Measurements from ENCODE around the gene HCN4. TPM values are rescaled to one million over a fixed set of nuclear protein-coding genes. Genes with fewer than 3 reads are reported as not detected.
"Not testable (repeated sequence)": the region's sequence is repeated elsewhere in the genome, so short reads cannot be mapped to it uniquely, and the experiment has no call there.

Gene HCN4
- total RNA-seq, 1 experiment from 2014 or later, result not detected

DNA sequence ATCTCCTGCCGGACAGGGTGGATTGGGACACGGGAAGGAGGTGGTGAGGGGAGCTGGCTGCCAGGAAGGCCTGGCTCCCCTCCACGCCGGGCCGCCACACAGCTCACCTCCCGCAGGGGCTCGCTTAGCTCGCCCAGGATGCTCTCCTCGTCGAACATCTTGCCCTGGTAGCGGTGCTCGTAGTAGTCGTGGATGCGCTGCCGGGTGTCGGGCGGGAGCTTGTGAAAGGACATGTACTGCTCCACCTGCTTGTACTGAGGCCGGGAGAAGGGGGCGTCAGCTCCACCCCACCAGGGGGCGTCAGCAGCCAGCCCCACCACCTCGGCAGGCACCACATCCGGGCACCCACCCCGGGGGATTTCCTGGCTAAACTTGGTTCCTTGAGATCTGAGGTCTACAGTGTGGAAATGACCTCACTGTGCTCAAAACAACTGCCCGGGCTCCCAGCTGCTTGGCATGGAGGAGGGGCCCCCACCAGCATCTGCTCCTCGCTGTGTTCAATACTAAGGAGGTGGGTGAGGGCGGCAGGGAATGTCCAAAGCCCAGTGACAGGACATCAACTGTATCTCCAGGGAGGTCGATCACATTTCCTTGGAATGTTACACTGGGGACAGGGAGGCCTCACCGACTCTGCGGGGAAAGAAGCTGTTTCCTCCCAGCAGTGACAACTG, 43.4 kb downstream of the HCN4 start:
- DNase-seq (ENCODE audit: low read depth), result no peak

DNA sequence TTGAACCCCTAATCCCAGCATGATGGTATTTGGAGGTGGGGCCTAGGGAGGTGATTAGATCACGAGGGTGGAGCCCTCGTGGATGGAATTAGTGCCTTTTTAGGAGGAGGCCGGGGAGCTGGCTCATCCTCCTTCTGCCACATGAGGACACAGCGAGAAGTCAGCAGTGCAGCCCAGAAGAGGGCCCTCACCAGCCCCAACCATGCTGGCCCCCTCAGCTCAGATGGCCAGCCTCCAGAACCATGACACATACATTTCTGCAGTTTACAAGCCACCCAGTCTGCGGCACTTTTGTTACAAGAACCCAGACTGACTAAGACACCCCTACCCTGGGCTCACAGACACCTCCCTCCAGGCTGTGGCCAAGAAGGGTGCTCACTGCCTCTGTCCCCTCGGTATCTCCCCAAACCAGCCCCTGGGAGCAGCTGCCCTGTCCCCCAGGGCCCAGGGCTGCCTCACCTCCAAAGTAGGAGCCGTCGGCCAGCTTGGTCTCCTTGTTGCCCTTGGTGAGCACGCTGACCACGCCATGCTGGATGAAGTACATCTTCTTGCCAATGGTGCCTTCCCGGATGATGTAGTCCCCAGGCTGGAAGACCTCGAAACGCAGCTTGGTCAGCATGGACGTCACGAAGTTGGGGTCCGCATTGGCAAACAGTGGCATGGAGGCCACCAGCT, 44.1 kb downstream of the HCN4 start:
- DNase-seq (ENCODE audit: low read depth), result no peak

DNA sequence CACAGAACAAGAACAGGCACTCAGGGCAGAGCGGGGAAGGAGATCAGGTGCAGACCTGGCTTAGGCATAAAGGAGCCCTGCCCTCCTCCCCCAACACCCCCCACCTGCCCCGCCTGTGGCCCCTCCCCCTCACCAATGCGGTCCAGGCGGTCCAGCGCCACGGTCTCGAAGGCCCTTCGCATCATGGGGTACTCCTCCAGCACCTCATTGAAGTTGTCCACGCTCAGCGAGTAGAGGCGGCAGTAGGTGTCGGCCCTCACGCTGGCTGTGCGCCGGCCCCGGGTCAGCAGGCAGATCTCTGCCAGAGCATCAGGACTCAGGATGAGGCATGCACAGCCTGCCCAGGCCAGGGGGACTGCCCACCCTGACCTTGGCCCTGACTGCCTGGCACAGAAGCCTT, 44.8 kb downstream of the HCN4 start:
- DNase-seq (ENCODE audit: low read depth), result no peak

DNA sequence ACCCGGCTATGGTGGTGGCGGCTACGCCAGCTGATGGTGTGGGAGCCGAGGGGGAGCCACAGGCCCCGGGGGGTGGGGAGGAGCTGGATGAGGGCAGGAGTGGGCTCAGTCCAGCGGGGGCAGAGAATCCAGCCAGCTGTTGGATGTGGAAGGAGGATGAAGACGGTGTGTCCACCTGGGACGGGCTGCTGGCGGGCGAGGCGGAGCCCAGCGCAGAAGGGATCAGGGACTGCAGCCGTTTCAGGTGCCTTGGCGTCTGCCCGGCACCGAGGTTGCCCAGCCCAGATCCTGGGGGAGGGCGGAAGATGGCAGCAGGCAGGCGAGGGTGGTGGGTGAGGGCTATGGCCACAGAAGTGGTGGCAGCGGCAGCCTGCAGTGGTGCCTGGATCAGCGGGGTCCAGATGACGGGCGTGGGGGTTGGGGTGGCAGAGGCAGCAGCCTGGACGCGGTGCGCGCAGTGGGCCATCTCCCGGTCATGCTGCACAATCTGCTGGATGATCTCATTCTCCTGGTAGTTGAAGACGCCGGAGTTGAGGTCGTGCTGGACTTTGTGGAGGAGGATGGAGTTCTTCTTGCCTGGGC, 45.3 kb downstream of the HCN4 start:
- DNase-seq (ENCODE audit: low read depth), result no peak

DNA sequence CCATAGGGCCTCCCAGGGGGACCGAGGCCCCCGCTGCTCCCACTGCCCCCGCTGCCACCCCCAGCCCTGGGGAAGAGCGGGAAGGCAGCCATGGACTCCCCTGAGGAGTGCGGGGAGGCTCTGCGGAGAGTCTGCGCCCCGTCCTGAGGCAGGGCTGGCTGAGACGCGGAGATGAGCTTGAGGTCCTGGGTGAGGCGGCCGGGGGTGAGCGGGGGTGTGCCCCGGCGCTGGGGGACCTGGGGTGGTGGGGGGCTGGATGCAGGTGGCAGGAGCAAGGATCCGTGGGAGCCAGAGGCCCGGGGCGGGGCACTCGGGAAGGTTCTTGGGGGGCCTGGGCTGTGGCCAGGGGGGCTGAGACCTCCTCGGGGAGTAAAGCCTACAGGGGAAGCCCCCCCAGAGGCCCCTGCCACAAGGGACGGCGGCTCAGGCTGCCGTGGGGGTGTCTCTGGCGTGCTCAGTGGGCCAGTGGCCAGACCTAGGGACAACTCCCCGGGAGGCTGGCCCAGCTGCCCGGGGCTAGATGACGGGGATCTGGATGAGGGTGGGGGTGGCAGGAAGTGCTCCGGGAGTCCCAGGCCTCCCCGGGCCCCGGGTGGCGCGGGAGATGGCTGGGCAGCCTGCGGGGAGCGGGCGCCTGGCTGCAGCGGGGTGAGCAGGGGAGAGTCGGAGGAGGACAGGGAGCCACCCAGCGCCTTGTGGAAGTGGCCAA, 45.9 kb downstream of the HCN4 start:
- peak; percentile 15 for DNase-seq (ENCODE audit: low read depth)

DNA sequence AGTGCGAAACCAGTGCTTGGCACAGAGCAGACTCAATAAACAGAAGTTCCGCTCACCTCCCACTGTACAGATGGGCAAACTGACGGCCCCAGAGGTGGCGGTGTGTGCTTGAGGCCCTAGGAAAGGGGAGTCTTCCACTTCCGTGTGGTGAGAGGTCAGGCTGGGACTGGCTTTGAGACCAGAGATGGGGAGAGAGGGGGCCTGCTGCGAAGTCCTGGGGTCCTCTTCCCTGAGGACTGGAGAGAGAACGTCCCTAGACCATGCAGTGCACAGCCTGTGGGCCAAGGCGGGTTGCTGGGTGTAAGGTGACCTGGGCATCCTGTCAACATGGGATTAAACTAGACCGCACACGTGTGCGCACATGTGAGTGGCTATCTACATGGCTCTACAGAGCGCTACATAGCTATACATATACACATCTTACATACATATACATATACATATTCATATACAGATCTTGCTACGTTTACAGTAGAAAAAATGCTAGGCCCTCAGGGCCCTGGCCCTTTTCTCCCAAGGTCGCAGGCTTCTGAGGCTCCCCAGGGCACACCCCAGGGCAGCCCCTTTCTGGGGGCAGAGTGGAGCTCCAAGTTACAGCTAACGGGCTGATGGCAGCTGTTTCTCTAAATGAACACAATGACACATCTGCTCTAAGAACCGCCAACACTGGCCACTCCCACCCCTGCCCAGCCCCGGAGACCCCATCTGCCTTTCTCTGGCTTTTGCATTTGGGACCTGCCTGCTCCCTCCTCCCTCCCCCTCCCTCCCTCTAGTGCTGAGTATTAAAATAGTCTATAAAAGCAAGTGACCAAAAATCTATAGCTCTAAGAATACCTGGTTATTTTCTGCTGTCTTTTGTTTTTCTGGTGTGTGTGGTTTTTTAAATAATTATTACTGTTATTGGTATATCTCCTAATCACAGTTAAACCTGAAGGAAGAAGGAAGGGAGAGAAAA, 47.0 kb downstream of the HCN4 start:
- no peak for DNase-seq (ENCODE audit: low read depth)

DNA sequence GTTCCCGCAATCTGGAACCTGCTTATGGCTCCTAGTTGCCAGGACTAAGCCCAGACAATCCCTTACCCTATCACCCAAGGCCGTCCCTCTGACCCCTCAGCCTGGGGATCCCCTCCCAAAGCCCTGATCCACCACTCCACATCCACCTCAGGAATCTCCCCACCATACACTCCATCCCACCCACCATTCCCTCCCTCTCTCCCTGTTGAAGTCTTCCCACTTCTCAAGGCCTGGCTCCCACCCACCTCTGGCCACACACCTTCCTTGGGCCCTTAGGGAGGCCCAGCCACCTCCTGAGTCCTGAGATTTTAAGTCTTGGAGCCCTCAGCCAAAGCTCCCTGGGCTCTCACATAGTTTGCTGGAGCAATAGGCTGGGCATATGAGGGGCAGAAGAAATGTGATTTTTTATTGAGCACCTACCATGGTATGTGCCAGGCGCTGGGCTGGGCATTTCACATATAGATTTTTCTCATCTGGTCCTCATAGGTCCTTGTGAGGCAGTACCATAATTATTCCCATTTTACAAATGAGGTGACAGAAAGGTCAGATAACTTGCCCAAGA, 48.1 kb downstream of the HCN4 start:
- DNase-seq (ENCODE audit: low read depth), result no peak

DNA sequence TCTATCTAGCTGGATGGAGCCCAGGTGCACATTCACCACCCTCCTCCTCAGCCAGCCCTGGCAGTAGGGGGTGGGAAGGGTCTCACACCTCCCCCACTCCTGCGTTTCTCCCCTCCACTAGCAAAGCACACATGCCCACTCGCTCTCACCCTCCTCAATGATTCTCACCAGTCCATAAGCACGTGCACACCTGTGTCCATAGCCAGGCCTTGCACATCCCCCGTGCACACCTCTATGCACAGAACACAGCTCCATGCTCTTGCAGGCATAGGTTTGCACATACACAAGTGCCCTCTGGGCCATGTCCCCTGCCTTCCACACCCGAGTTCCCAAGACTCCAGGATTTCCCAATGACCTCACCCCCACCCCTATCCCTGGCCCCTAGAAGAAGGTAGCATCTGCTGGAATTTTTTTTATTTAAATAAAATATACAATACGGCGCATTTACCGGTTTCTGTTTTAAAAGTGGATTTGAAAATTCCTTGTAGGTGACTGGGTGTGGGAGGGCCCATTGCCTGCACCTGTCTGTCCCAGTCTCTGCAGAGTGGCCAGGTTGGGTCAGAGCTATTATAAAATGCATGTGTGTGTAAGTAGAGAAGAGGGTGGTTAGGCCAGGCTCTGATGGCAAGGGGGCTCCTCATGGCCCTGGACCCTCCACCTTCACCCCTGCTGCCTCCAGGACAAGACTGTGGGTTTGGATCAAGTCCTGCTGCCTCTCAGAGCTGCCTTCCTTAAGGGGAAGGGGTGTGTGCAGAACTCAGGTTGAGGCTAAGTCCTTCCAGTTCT, 49.1 kb downstream of the HCN4 start:
- DNase-seq (ENCODE audit: low read depth), result no peak

DNA sequence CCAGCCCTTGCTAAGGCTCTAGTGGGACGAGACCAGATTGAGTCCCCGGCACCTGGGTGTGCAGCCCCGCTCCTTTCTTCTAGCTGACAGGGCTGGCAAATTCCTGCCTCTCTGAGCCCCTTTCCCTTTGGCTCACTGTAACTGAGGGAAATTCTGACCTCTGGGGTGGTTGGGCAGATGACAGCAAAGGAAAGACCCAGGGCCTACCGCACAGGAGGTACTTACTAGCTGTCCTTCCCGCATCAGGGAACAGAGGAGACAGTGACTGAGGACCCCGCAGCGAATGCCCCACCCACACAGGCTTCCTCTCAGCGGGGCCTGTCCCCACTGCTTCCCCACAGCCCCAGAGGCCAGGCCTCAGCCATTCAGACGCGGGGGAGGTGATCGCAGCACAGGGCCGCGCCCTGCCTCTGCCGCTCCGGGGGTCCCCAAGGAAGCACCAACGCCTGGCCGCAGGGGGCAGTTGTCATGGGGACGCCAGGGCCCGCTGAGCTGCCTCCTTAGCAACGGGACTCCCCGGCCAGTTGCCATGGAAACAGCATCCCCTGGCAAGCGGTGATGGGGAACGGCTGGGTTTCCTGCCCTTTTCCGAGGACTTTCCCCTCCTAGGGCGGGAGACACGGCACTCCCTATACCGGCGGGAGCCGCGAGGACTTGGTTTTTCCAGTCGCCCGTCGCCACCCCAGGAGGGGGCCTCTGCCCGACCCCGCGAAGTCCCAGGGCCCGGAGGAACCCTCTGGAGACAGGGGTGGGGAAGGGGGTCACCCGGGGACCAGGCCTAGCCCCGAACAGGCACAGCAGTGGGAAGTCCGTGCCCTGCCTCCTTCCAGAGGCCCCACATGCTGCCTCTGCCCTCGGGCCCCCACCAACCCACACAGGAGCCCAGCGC, 50.1 kb downstream of the HCN4 start:
- DNase-seq (ENCODE audit: low read depth), result no peak

DNA sequence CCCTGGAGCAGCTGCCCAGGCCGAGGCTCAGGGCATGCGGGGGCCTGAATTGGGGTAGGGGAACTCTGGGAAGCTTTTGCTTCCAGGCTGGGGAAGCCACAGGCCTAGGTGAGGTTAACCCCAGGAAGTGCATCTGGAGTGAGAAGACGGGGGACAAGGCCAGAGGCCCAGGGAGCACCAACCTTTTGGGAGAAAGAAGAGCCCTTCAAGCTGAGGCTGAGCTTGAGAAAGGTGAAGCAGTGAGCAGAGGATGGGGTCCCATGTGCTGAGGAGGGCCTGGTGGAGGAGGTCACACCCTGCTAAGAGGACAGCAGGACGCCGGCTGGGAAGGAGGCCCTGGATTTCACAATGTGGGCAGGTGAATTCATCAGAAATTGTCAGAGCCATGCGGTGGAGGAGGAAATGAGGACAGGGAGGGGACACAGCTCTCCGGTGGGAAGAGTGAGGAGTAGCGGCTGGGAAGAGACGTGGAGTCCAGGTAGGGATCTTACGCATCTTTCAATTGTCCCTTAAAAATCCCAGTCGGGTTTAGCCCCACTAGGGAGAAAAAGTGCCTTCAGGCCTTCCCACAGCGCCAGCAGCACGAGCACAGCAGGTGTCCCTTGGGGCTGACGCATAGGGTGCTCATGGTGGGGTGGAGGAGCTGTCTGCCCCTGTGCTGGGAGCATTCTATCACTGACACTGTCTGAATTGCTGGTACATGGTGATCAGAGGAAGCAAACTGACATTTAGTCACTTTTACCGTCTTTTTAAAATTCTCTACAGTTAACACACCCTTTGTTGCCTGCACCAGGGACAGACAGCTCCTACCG, 50.9 kb downstream of the HCN4 start:
- peak; percentile 15 for DNase-seq (ENCODE audit: low read depth)

DNA sequence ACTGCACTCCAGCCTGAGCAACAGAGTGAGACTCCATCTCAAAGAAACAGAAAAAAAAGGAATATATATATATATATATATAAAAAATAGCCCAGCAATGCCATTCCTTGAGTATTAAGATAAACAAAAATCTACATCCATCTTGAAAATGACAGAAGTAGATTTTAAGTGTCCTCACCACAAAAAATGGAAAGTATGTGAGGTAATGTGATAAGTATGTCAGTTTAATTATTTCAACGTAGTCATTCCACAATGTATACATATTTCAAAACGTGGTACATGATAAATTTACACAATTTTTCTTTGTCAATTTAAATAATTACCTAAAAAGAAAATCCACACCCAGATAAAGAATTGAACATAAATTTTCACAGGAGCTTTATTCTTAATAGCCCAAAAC, 54.9 kb downstream of the HCN4 start:
- DNase-seq (ENCODE audit: low read depth), result no peak

DNA sequence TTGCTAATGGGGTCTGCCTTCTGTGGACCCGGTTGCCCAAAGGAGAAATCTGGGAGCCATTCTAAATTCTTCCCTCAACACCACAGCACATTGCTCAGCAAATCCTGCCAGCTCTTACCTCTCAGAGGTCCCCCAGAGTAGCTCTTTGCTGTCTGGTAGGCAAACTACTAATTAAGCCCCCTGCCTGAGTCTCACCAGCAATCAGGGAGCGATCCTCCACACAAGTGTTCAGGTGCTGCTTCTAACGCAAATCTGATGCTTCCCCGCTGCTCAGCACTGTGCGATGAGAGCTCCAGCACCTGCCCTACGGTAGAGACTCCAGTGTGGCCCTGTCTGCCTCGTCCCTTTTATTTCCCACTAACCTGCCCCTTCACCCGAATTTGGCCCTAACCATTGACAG, 60.5 kb downstream of the HCN4 start:
- DNase-seq (ENCODE audit: low read depth), result no peak

DNA sequence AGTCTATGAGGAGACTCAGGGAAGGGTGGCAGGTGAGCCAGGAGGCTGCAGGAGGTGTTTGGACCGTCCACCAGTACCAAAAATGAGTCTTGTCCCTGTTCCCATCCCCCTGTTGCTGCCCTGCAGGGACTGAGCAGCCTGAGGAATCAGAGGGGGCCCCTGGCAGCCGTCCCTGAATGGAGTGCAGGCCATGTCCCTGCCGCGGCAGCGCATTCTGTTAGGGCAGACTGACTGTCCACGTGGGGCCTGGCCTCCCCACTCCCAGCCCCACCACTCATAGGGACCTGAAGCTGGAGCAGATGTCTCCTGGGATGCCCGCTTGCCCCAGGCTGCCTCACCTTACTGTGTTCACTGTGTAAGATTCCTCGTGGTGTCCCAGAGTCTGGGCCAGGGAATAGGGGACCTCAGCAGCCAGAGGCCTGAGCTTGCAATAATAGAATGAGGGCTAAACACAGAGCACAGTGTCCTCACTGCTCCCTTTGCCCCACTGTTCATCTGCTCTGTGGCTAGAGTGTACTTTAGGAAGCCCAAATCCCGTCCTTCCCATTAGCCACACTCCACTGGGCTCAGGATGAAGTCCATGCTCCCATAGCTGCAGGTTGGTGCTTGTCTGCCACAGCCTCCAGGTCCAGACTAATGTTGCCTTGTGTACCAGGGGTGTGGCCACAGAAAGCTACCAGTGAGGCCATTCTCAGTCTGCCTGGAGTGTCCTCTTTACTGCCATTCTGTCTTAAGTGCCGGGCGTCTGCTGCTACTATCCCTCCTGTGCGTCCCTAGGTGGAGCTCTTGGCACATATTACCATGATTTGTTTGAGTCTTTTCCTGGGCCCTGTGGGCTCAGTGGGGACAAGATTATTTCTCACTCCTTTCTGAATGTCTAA, 63.2 kb downstream of the HCN4 start:
- peak; percentile 75 for DNase-seq (ENCODE audit: low read depth)

DNA sequence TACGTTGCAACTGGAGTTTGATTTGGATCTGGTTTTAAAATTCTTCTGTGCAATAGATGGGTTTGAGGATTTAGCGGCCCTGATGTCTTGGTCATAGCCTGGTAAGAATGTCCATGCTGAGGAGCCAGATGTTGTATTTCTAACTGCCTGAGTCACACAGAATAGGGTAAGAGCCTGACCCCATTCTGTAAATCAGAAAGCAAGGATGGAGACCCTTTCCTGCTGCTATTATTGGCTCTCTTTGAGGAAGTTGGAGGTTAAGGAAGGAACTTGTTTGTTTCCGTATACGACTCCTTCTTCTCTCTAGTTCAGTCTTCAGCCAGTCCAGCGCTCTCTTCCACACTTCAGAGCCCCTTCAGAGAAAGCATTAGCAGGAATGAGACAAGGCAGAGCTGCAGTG, 65.1 kb downstream of the HCN4 start:
- no peak for DNase-seq (ENCODE audit: low read depth)

DNA sequence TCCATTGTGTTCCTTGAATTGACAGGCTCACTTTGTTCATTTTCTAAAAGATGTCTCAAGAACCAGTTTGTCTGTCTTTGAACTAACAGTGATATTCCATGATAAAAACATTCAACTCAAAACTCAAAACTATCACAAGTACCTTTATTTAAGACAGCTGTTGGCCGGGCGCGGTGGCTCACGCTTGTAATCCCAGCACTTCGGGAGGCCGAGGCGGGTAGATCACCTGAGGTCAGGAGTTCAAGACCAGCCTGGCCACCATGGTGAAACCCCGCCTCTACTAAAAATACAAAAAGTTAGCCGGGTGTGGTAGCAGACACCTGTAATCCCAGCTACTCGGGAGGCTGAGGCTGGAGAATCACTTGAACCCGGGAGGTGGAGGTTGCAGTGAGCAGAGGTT, 68.5 kb downstream of the HCN4 start:
- not testable (repeated sequence) for DNase-seq (ENCODE audit: low read depth)

DNA sequence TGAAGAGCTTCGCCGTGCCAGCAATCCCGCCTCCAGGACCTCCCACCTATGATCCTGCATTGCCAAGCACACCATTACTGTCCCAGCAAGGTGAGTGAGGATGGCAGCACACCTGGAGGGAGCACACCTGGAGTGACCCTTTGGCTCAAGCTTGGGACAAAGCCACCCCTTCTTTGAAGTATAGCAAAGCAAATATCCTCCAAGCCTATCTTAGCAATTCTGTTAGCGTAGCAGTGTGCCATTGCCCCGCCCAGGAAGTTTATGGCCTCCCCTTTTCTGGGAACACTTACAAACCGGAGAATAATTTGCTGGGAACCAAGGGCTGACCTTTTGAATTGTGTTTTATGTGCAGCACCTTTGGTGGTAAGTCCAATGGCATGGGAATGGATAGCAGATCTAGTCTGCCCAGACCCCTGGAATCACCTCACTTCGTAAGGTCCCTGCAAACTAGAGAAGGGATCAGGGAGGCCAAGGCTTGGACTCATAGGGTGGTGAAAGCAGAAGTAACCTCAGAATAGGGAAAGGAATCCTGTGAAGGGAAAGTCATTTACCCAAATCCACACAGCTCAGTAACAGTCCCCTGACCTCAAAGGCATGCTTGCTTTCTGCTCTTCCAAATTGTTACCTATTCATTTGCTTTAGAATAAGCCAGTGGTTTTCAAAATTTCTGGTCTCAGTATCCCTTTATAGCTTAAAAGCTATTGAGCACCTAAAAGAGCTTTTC, 70.1 kb downstream of the HCN4 start:
- DNase-seq (ENCODE audit: low read depth), result no peak
